GM19239 (cell line): Measurements from ENCODE around the gene ABCB1.

ENCODE experiments used
- DNase-seq: peaks from one replicate; pipeline ENCODE4 v3.0.0; 2011; ENCODE audit warnings: low spot score; ENCODE audit not compliant: insufficient read length
- FAIRE-seq: peaks from 2 replicates; lab custom pipeline; 2011; peaks lifted over from hg19 to GRCh38; lab: Jason Lieb, UNC

The ABCB1 gene

DNA sequence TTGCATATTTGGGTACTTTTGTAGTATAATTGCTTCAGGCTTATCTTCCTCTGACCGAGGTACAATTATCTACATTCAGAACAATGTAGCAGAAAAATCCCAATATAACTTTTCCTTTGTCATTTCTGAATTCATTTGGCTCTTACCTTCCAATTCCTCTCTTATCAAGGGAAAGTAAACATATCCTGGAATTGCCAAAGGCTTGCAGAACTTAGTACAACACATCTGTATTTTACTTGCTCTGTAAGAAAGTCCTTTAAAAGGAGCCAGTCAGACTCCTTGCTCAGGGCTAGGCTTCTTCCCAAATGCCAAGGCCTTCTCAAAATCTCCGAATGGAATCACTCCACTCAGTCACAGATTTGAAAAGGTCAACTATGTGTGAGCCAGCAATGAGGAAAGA lies 81.9 kb downstream of the ABCB1 start:
- DNase-seq (no peak), FAIRE-seq (no peak)

DNA sequence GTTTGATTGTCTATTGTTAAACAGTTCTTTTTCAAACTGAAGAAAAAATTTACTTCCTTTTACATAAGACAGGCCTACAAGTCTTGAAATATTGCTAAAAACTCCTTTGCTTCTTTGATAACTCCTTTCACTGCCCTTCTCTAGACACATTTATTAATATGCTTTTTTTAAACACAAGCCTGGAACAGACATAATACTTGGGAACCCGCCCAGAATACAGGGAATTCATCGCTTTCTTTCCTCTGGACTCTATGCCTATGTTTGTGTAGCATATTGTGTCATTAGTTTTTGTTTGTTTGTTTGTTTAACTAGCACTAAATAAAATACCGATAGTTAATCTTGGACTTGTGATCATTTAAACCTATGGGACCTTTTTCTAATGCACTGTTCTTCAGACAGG lies 82.8 kb downstream of the ABCB1 start:
- FAIRE-seq (no peak), DNase-seq (no peak)

DNA sequence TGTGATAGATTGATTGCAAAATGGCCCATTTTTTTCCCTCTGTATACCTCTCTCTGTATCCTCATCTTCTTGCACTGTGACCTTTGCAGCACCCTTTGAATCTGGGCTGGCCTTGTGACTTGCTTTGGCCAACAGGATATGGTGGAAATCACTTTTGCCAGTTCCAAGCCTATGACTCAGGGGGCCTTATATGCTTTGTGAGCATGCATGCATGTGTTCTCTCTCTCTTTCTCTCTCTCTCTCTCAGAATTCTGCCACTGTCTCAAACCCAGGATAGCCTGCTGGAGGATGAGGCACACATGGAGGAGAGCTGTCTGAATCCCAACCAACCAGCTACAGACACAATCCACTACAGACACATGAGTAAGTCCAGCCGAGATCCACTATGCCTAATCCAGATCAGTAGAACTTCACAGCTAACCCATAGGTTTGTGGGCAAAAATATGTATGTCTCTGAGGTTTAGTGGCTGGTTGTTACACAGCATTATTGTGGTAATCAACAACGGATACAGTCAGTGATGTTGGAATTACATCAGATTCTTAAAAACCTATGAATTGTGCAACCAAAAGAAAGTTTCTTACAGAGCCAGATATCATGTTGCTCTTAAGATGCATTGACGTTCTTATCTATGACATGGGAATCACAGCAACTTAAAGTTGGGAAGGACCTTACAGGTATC lies 83.4 kb downstream of the ABCB1 start:
- DNase-seq: no peak

DNA sequence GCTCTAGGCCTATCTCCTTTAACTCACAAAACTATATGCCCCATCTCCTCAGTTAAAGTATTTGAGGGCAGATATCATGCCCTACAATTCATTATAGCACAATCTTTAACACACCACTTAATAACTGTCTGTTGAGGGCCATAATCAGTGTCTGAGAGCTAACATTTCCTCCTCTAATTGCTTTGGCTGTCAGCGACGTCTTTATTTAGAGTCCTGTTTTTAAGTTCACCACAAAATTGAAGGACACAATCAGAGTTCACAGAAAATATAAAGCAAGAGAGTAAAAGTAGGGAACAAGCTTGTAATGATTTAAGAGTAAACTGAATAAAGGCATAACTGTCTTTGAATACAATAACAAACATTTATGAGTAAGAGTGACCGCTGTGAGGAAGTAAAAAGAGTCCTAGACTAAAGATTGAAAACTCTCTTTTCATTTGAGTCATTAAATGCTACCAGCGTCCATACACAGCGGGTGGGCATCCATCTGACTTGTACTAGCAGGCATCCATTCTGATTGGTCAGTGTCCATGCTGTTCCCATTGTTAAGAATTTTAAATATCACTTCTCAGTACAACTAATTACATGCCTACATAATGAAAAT lies 86.8 kb downstream of the ABCB1 start:
- FAIRE-seq: no peak

More for the DNA sequence above, 83.4 kb downstream of the ABCB1 start:
- no peak for FAIRE-seq

DNA sequence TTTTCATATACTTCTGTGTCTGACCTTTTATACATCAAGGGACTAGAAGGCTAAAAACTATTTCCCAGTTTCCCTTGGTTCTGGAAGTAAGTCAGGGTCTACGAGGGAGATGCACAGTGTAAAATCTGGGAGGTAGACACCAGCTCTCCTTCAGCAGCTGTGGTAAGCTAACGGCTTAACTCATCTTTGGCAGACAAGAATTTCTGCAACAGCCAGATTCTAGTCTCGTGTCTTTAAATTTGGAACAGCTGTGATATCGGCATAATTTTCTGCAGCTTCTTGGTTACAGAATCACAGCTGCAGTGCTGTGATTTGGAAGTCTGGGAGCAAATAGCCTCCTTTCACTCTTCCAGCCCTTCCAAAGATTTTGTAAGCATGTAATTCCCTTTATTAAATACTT lies 87.8 kb downstream of the ABCB1 start:
- no peak for FAIRE-seq
- no peak for DNase-seq

More for the DNA sequence above, 86.8 kb downstream of the ABCB1 start:
- DNase-seq: no peak

DNA sequence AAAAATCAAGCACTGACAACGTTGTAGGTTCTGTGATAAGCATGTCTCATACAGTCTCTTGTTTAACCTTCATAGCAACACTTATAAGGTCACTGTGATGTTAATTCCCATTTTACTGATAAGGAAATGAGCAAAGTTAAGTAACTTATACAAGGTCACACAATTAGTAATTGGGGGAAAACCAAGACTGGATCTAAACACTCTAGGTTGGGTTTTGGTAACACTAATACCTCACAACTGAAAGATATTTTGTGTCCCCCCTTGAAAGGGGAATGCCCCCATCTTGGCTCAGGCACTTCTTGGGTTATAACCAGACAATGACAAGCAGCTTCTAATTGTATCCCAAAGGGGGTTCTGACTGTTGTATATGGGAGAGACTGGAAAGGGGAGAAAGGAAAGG lies 89.2 kb downstream of the ABCB1 start:
- FAIRE-seq (no peak), DNase-seq (no peak)

DNA sequence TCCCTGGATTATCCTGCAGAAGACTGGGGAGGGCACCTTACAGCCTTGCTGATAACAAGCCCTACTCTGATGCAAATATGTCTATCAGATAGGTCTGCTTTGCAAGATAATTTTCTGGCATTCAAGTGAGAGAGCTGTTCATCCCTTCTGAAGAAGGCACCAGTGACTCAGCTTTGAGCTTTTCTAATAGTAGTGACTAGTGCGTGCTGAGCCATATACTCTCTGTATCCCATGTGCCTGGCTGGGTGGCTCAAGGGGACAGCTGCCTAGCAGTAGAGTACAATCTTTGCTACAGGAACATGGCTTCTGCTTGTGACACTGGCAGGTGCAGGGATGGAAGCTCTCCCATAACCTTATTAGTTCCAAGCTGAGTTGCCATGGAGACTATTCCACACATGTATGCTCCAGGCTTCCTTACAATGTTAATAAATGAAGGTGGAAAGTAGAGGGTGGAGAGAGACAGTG lies 90.2 kb downstream of the ABCB1 start:
- no peak for FAIRE-seq

DNA sequence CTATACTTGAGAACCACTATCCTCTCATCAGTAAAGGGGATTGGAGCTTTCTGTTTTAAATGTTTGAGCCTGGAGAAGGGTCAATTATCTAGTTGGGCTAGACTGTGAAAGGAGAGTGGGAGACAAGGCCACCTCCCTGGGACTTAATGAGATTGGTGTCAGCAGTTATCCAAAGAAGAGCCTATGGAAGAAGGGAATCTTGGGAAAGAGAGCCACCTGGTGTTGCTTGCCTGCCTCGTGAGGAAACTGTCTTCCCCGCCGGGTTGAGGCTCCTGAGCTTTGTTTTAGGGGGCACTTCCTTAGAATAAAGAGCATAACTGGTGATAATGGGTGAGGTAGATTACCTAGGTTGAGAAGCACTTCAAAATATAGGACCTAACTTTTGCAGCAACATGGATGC lies 93.2 kb downstream of the ABCB1 start:
- DNase-seq (no peak), FAIRE-seq (no peak)

More for the DNA sequence above, 90.2 kb downstream of the ABCB1 start:
- DNase-seq: no peak

DNA sequence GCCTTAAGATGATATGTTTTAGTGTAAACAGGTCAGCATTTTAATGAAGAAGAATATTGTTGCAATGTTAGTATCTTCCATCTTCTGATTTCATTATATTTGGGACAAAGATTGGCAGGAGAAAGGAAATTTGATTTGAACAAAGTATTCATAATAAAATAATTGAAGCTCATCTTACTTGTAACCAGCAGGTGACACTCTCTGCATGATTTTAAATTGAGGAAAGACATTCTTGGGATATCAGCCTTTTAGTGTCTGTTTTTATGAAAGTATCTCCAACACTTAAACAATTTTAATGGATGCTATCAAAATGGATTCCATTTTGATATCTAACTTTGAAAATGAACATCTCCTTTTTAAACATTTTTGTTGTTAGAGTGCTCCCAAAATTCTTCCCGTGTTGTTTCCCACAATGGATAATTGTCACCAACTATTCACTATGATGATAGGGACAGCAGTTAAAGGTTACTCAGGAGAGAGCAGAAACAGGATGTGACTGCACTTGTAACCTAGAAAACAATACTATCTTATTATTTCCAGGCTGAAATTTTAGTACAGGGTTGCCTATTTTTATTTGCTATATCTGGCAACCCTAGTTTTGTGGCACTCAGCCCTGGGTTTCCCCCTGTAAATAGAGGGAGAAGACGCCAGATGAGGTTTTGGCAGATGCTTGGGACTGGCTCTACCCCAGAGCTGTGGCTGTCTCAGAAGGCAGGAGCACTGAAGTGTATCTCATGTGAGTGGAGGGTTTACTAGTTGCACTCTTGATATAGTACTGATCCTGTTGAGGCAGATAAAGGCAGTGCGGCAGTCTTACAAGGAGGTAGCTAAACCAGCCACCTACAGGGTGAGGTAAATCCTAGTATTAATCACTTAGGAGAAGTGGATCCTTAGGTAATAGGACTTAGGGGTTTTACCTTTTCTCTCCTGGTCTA lies 94.2 kb downstream of the ABCB1 start:
- DNase-seq: no peak
- peak; percentile 75 for FAIRE-seq

DNA sequence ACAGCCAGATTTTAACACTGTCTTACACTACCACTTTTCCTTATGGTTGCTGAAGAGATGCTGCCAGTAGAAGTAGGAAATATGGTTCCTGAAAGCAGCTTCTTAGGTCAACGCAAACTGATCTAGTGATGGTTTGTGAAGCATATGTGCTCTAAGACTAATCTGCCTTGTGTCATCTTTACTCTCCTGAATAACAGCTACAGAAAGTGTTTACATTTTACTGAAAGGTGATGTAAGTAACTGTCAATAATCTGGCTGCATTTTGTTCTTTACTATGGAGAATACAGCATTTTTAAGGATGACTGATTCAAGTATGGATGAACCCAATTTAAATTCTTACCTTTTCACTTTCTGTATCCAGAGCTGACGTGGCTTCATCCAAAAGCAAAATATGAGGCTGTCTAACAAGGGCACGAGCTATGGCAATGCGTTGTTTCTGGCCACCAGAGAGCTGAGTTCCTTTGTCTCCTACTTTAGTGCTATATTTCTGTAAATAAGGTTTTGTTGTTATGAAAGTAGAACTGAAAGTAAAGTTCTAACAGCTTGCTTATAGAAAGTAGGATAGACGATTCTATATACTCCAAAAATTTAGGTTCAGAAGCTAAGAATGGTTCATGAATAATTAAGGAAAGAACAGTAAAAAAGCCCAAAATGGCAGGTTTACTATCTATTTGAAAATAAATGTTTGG lies 95.0 kb downstream of the ABCB1 start:
- peak; percentile 23 for FAIRE-seq
- no peak for DNase-seq

DNA sequence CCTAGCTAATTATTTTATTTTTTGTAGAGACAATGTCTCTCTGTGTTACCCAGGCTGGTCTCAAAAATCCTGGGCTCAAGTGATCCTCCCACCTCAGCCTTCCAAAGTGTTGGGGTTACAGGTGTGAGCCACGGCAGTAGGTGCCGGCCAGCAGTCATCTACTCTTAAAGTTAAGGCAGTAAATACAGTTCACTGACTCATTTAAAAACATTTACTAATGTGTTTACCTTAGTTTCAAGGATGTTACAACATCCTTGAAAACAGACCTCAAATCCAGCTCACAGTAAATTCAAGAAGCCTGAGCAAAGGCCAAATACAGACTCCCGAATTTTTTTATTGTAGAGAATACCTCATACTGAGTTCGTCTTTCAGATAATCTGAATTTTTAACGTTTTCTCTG lies 95.6 kb downstream of the ABCB1 start:
- no peak for FAIRE-seq
- no peak for DNase-seq

DNA sequence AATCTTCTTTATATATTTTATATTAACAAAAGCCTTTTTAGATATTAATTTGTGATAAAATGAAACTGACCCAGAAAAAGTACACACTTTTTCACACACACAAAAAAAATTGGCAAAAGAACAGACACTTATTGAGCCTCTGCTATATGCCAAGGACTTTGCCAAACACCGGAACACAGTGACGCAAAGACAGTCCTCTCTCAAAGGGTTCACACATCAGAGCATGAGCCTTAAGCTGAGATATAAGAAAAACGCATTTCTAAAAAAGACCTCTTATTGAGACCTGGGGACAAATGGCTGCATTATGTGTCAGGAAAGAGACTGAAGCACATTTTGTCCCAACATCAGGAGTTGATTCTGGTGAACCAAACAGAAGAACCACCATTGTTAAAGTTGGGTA lies 101.2 kb downstream of the ABCB1 start:
- DNase-seq: no peak
- FAIRE-seq: no peak

DNA sequence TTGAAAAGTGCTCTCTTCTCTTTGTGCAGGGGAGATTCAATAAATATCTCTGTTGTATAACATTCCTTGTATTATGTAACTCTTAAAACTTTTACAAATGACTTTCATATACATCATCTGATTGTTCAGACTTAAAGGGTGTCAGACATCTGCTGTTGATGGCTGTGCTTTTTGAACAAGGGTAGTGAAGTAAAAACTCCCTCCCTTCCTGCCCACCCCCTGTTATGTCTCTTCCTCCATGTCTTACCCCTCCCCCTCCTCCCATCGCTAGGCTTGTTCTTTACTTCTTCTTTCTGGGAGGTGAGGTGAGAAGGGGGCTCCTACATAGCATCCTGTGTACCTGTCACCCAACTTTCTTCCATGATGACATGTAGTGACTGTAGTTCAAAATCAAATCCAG lies 101.8 kb downstream of the ABCB1 start:
- no peak for DNase-seq
- peak; percentile 68 for FAIRE-seq

DNA sequence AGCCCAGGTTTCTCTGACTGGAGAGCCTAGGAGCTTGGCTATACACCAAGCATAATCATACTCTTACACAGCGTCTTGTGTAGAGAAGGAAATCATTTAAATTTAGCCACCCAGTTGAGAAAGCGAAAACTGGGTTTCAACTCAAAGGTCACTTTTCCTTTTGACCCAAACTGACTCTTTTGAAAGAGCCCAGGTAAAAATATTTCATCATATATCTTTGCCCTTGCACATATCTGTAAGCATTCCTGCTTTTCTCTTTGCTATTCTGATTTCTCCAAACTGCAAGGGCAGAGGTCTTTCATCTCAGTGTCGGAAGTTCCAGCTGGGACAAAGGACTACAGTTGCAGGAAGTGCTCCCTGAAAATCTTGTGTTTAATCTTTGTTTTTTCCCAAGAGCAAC lies 103.2 kb downstream of the ABCB1 start:
- DNase-seq (no peak), FAIRE-seq (no peak)

DNA sequence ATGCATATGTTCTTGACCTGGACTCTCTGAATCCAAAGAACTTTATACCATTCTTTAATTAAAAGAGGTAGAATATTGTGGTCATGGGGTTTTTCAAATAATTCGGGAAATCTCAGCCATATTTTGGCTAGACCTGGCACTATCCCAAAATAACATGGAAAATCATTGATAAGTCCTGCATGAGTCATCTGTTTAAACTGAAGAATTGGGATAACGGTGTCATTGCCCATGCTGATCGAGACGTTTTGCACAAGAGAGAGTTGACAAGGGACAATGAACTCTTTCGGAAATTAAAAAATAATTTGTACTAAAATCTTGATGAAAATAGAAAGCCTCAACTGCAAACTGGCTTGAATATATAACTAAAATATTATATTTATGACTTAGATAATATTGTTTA lies 105.3 kb downstream of the ABCB1 start:
- no peak for FAIRE-seq
- DNase-seq: no peak

DNA sequence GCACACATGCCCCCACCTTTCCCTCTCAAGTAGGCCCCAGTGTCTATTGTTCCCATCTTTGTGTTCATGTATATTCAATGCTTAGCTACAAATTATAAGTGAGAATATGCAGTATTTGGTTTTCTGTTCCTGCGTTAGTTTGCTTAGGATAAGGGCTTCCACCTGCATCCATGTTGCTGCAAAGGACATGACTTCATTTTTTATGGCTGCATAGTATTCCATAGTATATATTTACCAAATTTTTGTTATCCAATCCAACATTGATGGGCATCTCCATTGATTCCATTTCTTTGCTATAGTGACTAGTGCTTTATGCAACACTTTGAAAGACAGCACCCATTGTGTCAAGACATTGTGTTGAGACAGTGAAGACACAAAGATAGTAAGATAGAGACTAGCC lies 106.2 kb downstream of the ABCB1 start:
- DNase-seq (no peak), FAIRE-seq (no peak)

DNA sequence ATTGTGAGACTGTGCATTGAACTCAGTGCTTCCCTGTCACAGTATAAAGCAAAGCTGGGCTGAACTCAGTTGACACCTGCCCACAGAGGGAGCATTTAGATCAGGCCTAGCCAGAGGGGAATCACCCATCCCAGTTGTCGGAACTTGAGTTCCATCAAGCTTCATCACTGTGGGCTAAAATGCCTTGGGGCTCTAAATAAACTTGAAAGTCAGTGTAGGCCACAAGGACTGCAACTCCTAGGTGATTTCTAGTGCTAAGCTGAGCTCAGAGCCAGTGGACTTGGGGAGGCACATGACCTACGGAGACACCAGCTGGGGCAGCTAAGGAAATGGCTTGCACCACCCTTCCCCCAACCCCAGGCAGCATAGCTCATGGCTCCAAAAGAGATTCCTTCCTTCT lies 117.6 kb downstream of the ABCB1 start:
- FAIRE-seq (no peak), DNase-seq (no peak)

DNA sequence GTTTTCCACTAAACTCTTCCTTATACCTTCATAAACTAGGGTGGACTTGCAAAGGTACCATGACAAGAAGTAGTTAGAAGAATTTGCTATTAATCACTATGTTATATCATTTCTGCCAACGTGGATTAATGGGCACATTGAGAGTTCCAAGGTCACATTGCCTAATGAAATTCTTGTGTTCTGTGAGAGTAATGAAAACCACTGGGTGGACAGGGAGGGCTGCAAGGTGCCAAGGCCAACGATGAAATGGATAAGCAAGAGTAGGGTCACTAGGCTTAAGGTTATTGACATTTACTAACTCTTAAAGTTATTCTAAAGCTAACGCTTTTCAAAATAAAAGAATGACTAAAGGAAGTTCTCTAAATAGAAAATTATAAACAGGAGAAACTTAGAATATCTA lies 118.6 kb downstream of the ABCB1 start:
- no peak for FAIRE-seq
- no peak for DNase-seq

DNA sequence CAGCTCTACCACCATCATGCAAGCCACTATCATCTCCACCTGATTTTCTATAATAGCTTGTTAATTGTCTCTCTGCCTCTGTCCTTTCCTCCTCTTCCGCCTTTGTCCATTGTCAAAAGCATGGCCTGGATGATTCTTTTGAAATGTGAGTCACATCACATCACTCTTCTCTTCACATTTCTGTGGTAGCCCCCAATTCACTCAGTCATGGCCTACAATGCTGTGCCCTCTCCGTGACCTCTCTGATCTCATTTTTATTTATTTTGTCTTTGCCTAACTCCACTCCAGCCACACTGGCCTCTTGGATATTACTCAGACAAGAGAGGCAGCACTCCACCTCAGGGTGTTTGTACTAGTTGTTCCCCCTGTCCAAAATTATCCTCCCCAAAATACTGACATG lies 120.3 kb downstream of the ABCB1 start:
- FAIRE-seq (peak; percentile 26), DNase-seq (no peak)

DNA sequence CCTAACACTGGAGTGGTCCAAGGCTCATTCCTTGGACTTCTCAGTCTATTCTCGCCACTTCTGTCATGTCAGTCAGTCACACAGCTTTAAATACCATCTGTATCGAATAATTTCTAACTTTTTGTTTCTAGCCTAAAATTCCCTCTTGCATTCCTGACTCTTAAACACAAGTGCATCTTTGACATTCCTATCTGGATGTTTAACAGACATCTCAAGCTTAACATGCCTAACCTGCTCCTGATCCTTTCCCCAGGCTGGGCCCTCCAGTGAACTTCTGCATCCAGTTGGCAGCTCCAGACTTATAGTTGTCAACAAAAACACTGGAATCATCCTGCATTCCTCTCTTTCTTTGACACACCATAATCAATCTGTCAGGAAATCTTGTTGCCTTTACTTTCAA lies 120.7 kb downstream of the ABCB1 start:
- DNase-seq (no peak), FAIRE-seq (no peak)

DNA sequence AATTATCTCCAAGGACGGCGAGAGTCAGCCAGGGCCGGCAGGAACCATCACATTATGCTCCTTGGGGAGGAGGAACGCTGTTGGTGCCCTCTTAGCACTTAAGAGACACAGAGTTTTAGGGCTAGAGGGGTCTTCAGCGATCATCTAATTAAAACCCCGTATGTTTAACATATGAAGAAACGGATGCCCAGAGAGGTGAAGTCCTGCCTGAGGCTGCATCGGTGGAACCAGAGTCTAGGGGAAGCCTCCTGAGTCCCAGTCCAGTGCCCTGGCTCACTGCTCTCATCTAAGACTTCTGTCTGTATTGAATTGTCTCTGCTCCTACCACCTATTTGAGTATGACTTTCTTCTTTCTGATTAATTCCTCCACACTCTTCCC lies 124.5 kb downstream of the ABCB1 start:
- peak; percentile 53 for FAIRE-seq
- no peak for DNase-seq
